Neural progenitor cell (in vitro differentiated cells): ENCODE data around the gene TYW5. TPM values are rescaled to one million over a fixed set of nuclear protein-coding genes. Genes with fewer than 3 reads are reported as not detected.
A peak's percentile ranks its signal among the peaks of the same experiment; 100 is the strongest.
"Not testable (repeated sequence)": the region's sequence is repeated elsewhere in the genome, so short reads cannot be mapped to it uniquely, and the experiment has no call there.

Experiments
- DNase-seq: peaks from one replicate; pipeline ENCODE4 v3.0.0-alpha.2; 2016; ENCODE audit warnings: low spot score
- H2AFZ ChIP-seq: fragments of 200-600 bp; sonication (generic); replicated peaks from 2 replicates; pipeline ENCODE4 v1.6.1; 2016; ENCODE audit warnings: antibody characterized with exemption
- H3F3A ChIP-seq: fragments of 200-600 bp; sonication (generic); 2 replicates; pipeline ENCODE4 v1.6.1; 2016; ENCODE audit warnings: antibody characterized with exemption, low read depth
- H3K27ac ChIP-seq: fragments of 200-600 bp; sonication (generic); 2 replicates; pipeline ENCODE4 v1.5.1; 2016; ENCODE audit warnings: mild to moderate bottlenecking
- H3K27me3 ChIP-seq: fragments of 200-600 bp; sonication (generic); 2 replicates; pipeline ENCODE4 v1.6.1; 2016; ENCODE audit warnings: mild to moderate bottlenecking, moderate library complexity
- H3K36me3 ChIP-seq: fragments of 200-600 bp; sonication (generic); 2 replicates; pipeline ENCODE4 v1.5.1; 2016
- H3K4me1 ChIP-seq: fragments of 200-600 bp; sonication (generic); 2 replicates; pipeline ENCODE4 v1.6.1; 2016; ENCODE audit warnings: mixed run types
- H3K4me2 ChIP-seq: fragments of 200-600 bp; sonication (generic); 2 replicates; pipeline ENCODE4 v1.6.1; 2016
- H3K4me3 ChIP-seq: fragments of 200-600 bp; sonication (generic); 2 replicates; pipeline ENCODE4 v1.5.1; 2016
- H3K79me2 ChIP-seq: fragments of 200-600 bp; sonication (generic); 2 replicates; pipeline ENCODE4 v1.6.1; 2016; ENCODE audit warnings: low read depth
- H3K9ac ChIP-seq: fragments of 200-600 bp; sonication (generic); 2 replicates; pipeline ENCODE4 v1.6.1; 2016
- H3K9me3 ChIP-seq: fragments of 200-600 bp; sonication (generic); 2 replicates; pipeline ENCODE4 v1.5.1; 2016; ENCODE audit warnings: low read depth
- H4K20me1 ChIP-seq: fragments of 200-600 bp; sonication (generic); 2 replicates; pipeline ENCODE4 v1.6.1; 2016; ENCODE audit warnings: low read depth
- H3K27ac Mint-ChIP-seq: 3 replicates; pipeline ENCODE4 v1.8.0; 2021; ENCODE audit warnings: mixed read lengths
- H3K27me3 Mint-ChIP-seq: 2 replicates; pipeline ENCODE4 v1.8.0; 2022; ENCODE audit warnings: low read depth, mild to moderate bottlenecking, inconsistent platforms, moderate library complexity, mixed read lengths; ENCODE audit not compliant: insufficient read depth
- H3K36me3 Mint-ChIP-seq: 3 replicates; pipeline ENCODE4 v1.8.0; 2021; ENCODE audit warnings: mixed read lengths
- H3K4me1 Mint-ChIP-seq: 3 replicates; pipeline ENCODE4 v1.8.0; 2021; ENCODE audit warnings: mixed read lengths
- H3K4me3 Mint-ChIP-seq: 3 replicates; pipeline ENCODE4 v1.8.0; 2021; ENCODE audit warnings: mild to moderate bottlenecking, moderate library complexity, mixed read lengths
- H3K9me3 Mint-ChIP-seq: 3 replicates; pipeline ENCODE4 v1.8.0; 2020; ENCODE audit warnings: mixed read lengths
- EZH2 ChIP-seq: fragments of 200-600 bp; sonication (generic); IDR thresholded peaks from 2 replicates; pipeline ENCODE4 v1.6.1; 2017; ENCODE audit warnings: antibody characterized with exemption, mild to moderate bottlenecking, moderate library complexity
- EZH2phosphoT487 ChIP-seq: fragments of 200-600 bp; sonication (generic); IDR thresholded peaks from 2 replicates; pipeline ENCODE4 v1.6.1; 2017; ENCODE audit warnings: antibody characterized with exemption
- total RNA-seq: library from RNA; depleted of rRNA; stranded (reverse); fragments of >200 nt; gene quantifications from 2 replicates; pipeline ENCODE4 v1.2.3, GENCODE V29; 2015; ENCODE audit warnings: low replicate concordance
- TF ChIP-seq, protein P1 (sequence below): fragments of 200-600 bp; sonication (generic); IDR thresholded peaks from 2 replicates; pipeline ENCODE4 v1.5.1; 2017; ENCODE audit warnings: antibody characterized with exemption, mild to moderate bottlenecking

The TYW5 gene
- total RNA-seq, 1 donor from 2014 or later, result 25.0 TPM

DNA sequence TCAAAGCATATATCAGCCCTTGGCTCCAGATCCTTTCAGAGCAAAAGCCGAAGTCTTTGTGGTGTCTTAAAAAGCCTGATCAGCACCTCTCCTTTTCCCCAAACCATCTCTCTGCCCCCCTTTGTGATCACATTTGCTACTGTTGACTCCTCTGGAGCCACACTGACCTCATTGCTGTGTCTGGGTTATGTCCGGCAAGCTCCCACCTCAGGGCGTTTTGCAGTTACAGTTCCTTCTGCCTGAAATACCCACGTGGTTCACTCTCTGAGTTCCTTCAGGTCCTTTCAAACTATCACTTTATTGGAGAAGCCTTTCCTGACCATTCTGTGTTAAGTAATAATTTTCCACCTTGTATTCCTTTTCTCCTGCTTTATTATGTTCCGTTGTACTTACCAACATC lies 32.4 kb downstream of the TYW5 start:
- no peak overlapping the region for H2AFZ ChIP-seq
- peaks cover 99% of the 10 kb centered on the region for H3K79me2 ChIP-seq
- H3K9me3 ChIP-seq, result no peaks in the 10 kb centered on the region
- Mint-ChIP-seq H3K27me3 (no peaks in the 10 kb centered on the region), H3K9me3 (peaks cover 15% of the 10 kb centered on the region), H3K27ac (no peak overlapping the region), H3K36me3 (peaks cover 43% of the 10 kb centered on the region), H3K4me3 (no peak overlapping the region), H3K4me1 (peaks cover 4% of the 10 kb centered on the region)
- no peak overlapping the region for H3K9ac ChIP-seq
- H4K20me1 ChIP-seq, result peaks cover 45% of the 10 kb centered on the region
- H3K4me2 ChIP-seq, result no peak overlapping the region
- no peak overlapping the region for H3K4me3 ChIP-seq
- H3F3A ChIP-seq, result peaks cover 8% of the 10 kb centered on the region
- TF ChIP-seq EZH2, result no peak
- TF ChIP-seq, protein P1, sequence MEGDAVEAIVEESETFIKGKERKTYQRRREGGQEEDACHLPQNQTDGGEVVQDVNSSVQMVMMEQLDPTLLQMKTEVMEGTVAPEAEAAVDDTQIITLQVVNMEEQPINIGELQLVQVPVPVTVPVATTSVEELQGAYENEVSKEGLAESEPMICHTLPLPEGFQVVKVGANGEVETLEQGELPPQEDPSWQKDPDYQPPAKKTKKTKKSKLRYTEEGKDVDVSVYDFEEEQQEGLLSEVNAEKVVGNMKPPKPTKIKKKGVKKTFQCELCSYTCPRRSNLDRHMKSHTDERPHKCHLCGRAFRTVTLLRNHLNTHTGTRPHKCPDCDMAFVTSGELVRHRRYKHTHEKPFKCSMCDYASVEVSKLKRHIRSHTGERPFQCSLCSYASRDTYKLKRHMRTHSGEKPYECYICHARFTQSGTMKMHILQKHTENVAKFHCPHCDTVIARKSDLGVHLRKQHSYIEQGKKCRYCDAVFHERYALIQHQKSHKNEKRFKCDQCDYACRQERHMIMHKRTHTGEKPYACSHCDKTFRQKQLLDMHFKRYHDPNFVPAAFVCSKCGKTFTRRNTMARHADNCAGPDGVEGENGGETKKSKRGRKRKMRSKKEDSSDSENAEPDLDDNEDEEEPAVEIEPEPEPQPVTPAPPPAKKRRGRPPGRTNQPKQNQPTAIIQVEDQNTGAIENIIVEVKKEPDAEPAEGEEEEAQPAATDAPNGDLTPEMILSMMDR, result no peak
- no peak for TF ChIP-seq EZH2phosphoT487
- H3K4me1 ChIP-seq, result no peaks in the 10 kb centered on the region
- no peak for DNase-seq
- peaks cover 33% of the 10 kb centered on the region for H3K36me3 ChIP-seq
- H3K27ac ChIP-seq, result no peak overlapping the region
- H3K27me3 ChIP-seq, result no peaks in the 10 kb centered on the region

DNA sequence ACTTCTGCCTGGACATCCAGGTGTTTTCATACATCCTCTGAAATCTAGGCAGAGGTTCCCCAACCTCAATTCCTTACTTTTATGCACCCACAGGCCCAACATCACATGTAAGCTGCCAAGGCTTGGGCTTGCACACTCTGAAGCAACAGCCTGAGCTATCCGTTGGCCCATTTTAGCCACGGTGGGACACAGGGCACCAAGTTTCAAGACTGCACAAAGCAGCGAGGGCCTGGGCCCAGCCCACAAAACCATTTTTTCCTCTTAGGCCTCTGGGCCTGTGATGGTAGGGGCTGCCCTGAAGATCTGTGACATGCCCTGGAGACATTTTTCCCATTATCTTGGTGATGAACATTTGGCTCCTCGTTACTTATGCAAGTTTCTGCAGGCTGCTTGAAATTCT lies 38.3 kb downstream of the TYW5 start:
- no peak for TF ChIP-seq EZH2
- TF ChIP-seq, protein P1, result no peak
- TF ChIP-seq EZH2phosphoT487, result no peak
- Histone ChIP-seq H3K4me2 (no peak overlapping the region), H3F3A (peaks cover 8% of the 10 kb centered on the region), H3K4me1 (peaks cover 12% of the 10 kb centered on the region), H4K20me1 (peaks cover 25% of the 10 kb centered on the region), H2AFZ (no peak overlapping the region), H3K36me3 (peaks cover 64% of the 10 kb centered on the region), H3K9me3 (peaks cover 8% of the 10 kb centered on the region), H3K27ac (no peak overlapping the region), H3K4me3 (no peak overlapping the region), H3K27me3 (no peaks in the 10 kb centered on the region), H3K79me2 (peaks cover 99% of the 10 kb centered on the region), H3K9ac (no peak overlapping the region)
- H3K27me3 Mint-ChIP-seq, result no peaks in the 10 kb centered on the region
- H3K27ac Mint-ChIP-seq, result no peak overlapping the region
- H3K4me1 Mint-ChIP-seq, result peaks cover 15% of the 10 kb centered on the region
- H3K36me3 Mint-ChIP-seq, result peaks cover 65% of the 10 kb centered on the region
- H3K4me3 Mint-ChIP-seq, result no peak overlapping the region
- H3K9me3 Mint-ChIP-seq, result peaks cover 41% of the 10 kb centered on the region
- DNase-seq, result no peak

DNA sequence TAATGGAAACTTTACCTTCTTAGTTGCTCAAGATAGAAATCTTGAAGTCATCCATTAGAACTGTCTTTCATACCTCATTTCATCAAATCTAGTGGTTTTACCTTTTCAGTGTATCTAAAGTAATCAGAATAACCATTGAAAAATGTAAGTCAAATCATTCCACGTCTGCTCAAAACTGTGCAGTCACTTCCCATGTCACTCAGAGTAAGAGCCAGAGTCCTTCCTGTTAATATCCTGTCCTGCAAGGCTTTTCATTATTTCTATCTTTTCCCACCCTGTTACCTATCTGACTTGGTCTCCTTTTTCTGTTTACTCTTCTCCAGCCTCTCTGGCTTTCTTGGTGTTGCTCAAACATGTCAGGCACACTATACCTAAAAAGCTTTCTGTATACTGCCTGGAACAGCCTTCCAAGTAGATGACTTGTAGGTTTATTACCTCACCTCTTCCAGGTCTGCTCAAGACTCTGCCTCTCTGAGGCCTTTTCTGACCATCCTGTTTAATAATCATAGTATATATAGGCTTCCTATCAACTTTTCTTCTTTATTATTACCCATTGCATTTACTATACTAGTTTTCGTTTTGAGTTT lies 40.8 kb downstream of the TYW5 start:
- peaks cover 22% of the 10 kb centered on the region for H3F3A ChIP-seq
- peak overlapping the region; percentile 23 for H3K4me3 ChIP-seq
- no peak overlapping the region for H3K9ac ChIP-seq
- peaks cover 24% of the 10 kb centered on the region for H4K20me1 ChIP-seq
- H3K79me2 ChIP-seq, result peaks cover 83% of the 10 kb centered on the region
- H2AFZ ChIP-seq, result no peak overlapping the region
- no peaks in the 10 kb centered on the region for H3K27me3 ChIP-seq
- H3K36me3 ChIP-seq, result peaks cover 49% of the 10 kb centered on the region
- no peak overlapping the region for H3K27ac Mint-ChIP-seq
- peak overlapping the region; percentile 24 for H3K4me3 Mint-ChIP-seq
- H3K27ac ChIP-seq, result no peak overlapping the region
- peaks cover 52% of the 10 kb centered on the region for H3K36me3 Mint-ChIP-seq
- H3K9me3 Mint-ChIP-seq, result peaks cover 38% of the 10 kb centered on the region
- DNase-seq, result no peak
- H3K9me3 ChIP-seq, result peaks cover 8% of the 10 kb centered on the region
- H3K4me2 ChIP-seq, result peak overlapping the region; percentile 68
- H3K4me1 ChIP-seq, result peaks cover 21% of the 10 kb centered on the region
- H3K4me1 Mint-ChIP-seq, result peaks cover 24% of the 10 kb centered on the region
- TF ChIP-seq, protein P1, result no peak
- TF ChIP-seq EZH2phosphoT487 (no peak), EZH2 (no peak)
- peaks cover 4% of the 10 kb centered on the region for H3K27me3 Mint-ChIP-seq

DNA sequence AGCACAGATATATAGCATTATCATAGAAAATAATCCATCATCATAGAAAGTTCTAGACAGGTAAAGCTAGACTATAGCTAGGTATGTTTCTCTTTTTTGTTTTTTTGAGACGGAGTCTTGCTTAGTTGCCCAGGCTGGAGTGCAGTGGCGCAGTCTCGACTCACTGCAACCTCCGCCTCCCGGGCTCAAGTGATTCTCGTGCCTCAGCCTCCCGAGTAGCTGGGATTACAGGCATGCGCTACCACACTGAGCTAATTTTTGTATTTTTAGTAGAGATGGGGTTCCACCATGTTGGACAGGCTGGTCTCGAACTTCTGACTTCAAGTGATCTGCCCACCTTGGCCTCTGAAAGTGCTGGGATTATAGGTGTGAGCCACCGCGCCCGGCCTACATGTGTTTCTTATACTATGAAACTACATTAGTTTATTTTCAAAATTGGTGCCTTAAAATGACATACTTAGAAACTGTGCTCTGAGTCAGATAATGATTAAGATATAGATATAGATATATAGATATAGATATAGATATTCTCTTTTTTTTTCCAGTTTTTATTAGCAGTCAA lies 42.7 kb downstream of the TYW5 start:
- H3K27ac Mint-ChIP-seq, H3K9me3 ChIP-seq, H3K27me3 Mint-ChIP-seq, H3K27ac ChIP-seq, DNase-seq, H3K27me3 ChIP-seq, H2AFZ ChIP-seq: not testable (repeated sequence)
- peaks cover 18% of the 10 kb centered on the region for H3F3A ChIP-seq
- H3K4me1 ChIP-seq, result peaks cover 21% of the 10 kb centered on the region
- H3K79me2 ChIP-seq, result peaks cover 65% of the 10 kb centered on the region
- H3K36me3 ChIP-seq, result peaks cover 37% of the 10 kb centered on the region
- peaks cover 20% of the 10 kb centered on the region for H4K20me1 ChIP-seq
- H3K4me1 Mint-ChIP-seq, result peaks cover 24% of the 10 kb centered on the region
- H3K36me3 Mint-ChIP-seq, result peaks cover 37% of the 10 kb centered on the region
- H3K4me3 ChIP-seq, result peak overlapping the region; percentile 78
- H3K4me3 Mint-ChIP-seq, result peak overlapping the region; percentile 98
- peaks cover 24% of the 10 kb centered on the region for H3K9me3 Mint-ChIP-seq
- peak overlapping the region; percentile 79 for H3K4me2 ChIP-seq
- peak overlapping the region; percentile 82 for H3K9ac ChIP-seq
